ENCODE results near the gene BPIFB6.
"Not testable (repeated sequence)": the region's sequence is repeated elsewhere in the genome, so short reads cannot be mapped to it uniquely, and the experiment has no call there.

The BPIFB6 gene

GRCh38 chr20:33030569-33030968, 879 bp upstream of the BPIFB6 start:
- DNase-seq = no peak

DNA sequence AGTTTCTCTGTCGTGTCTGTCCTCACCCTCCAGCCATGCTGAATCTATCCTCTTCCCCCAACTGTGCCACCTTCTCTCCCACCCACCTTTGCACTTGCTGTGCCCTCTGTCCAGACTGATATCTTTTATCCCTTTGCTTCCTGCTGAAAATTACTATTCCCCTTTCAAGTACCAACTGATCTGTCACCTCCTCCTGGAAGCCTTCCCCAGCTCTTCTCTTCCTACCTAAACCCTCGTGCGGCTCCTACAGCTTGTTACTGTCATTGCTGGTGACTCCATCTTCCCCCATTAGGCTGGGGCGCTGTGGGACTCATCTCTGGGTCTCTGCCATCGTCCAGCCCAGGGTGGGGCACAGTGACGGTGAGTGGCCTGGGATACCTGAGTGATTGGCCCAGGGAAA, 1.1 kb downstream of the BPIFB6 start:
- DNase-seq = no peak

DNA sequence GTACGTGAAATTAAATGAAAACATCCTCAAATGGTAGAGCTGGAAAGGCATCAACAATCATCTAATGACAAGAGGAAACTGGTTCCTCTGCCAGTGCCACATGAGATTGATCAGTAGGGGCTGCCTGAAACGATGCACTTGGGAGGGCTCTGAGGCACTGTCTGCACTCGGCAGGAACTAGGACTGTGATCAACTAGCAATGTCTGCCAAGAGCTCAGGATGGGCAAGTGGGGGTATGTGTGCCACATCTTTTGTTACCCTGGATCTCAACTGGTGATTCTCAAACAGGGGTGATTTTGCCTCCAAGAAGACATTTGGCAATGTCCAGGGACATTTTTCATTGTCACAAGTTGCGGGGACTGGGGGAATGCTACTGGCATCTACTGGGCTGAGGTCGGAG, 1.9 kb downstream of the BPIFB6 start:
- DNase-seq = no peak

GRCh38 chr20:33034115-33034514, 2.7 kb downstream of the BPIFB6 start:
- DNase-seq = no peak

- DNase-seq = no peak
Measured at GRCh38 chr20:33034901-33035492, 3.5 kb downstream of the BPIFB6 start.

DNA sequence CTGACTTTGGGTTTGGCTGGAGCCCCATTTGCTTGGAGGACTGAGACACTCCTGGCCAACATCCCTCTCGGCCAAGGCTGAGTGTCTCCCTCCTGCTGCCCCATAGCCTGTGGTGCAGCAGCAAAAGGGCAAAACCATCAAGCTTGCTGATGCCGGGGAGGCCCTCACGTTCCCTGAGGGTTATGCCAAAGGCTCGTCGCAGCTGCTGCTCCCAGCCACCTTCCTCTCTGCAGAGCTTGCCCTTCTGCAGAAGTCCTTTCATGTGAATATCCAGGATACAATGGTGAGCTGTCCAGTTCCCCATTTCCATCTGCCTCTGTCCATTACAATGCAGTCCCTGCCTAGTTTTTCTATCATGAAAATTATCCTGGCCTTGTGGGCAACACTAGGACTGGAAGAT, 6.0 kb downstream of the BPIFB6 start:
- DNase-seq = no peak

DNA sequence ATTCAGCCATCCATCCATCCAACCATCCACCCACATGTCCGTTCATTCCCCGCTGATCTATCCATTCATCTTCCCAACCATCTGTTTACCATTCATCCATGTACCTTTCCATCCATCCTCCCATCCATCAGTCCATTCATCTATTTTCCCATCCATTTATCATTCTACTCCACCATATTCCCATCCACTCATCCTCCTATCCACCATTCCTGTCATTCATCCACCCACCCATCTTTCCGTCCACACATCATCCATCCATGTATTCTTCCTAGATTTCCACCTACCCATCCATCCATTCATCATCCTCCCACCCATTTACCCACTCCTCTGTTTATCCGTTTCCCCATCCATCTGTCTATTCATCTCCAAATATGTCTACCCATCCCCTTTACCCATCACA, 6.8 kb downstream of the BPIFB6 start:
- no peak for DNase-seq

- DNase-seq = no peak
Measured at GRCh38 chr20:33042430-33042829, 11.0 kb downstream of the BPIFB6 start.

- DNase-seq = no peak
Measured at GRCh38 chr20:33042983-33043730, 11.7 kb downstream of the BPIFB6 start.

DNA sequence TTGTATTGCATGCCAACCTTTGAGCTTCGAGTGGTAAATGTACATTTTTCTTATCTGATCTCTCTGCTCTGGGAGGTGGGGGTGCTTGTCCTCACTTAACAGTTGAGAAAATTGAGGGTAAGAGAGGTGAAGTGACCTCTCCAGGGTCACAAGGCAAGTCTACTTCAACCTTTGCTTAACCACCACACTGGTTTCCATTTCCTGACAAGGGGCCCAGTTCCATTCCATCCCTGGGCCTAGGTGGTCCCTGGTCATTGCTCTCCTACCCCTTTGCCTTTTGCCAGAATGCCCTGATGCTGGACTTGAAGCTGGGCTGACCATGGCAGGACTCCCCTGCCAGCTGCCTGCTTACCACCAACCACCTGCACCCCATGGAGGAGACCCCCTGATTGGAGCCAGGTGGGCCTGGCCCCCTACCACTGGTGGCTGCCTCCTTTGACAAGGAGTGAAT, 12.3 kb downstream of the BPIFB6 start:
- no peak for DNase-seq

- not testable (repeated sequence) for DNase-seq
Measured at GRCh38 chr20:33045129-33045721, 13.8 kb downstream of the BPIFB6 start.

GRCh38 chr20:33046412-33046811, 15.0 kb downstream of the BPIFB6 start:
- DNase-seq = no peak

GRCh38 chr20:33051333-33051732, 19.9 kb downstream of the BPIFB6 start:
- no peak for DNase-seq

GRCh38 chr20:33053291-33054106, 22.1 kb downstream of the BPIFB6 start, which contains the start of gene BPIFB3:
TSS of gene BPIFB3 (plus strand) at chr20:33053903. CDS start at chr20:33055436, 1,533 bp downstream.
- no peak for DNase-seq

DNA sequence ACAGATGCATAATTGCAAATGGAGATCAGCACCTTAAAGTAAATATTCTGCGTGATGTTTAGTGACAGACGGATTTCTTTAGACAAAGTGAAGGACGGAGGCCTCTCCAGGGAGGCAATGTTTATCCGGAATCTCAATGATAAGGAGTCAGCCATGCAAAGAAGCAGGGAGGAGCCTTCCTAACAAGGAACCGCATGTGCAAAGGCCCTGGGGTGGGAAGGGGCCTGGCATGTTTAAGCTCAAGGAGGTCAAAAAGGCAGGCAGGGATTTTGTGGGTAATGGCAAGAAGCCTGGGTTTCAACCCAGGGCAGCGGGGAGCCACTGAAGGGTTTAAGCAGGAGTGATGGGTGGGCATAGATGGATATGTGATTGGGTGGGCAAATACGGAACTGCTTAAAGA, 22.9 kb downstream of the BPIFB6 start:
- no peak for DNase-seq

- peak in 1 of 2 experiments; percentile 57 for DNase-seq
Measured at GRCh38 chr20:33054791-33055190, 23.3 kb downstream of the BPIFB6 start.

DNA sequence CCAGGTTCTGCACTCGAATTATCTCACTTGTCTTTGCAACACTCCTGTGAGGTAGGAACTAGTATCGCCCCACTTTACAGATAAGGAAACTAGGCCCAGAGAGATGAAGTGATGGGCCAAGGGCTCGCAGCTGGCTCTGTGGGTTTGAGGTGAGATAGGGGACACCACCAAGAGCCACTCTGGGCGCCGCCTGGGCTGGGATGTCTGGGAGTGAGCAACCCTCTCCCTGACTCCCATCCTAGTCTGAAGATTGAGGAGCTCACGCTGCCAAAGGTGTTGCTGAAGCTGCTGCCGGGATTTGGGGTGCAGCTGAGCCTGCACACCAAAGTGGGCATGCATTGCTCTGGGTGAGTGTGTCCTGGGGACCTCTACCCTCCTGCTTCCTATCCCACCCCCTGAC, 27.7 kb downstream of the BPIFB6 start:
- DNase-seq = no peak

DNA sequence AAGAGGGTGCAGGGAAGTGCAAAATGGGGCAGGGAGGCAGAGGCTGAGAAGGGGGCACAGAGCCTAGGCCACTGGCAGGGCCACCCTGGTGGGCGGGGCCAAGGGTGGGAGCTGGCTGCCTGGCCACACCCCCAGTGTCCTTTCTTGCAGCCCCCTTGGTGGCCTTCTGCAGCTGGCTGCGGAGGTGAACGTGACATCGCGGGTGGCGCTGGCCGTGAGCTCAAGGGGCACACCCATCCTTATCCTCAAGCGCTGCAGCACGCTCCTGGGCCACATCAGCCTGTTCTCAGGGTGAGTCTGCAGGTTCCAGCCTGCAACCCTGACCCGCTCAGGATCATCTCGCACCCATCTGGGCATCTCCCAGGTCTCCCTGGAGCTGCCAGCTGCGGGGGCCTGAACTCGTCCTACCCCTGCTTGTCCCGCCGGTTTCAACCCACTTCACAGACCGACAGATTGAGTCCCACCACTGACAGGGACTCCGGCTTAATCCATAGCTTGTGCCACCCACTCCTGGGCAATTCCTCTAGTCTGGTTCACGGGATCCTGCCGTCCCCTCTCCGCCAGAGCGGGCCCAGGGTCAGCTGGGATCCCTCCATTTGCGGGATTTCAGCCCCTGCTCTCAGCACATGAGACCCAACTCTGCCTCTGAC, 28.4 kb downstream of the BPIFB6 start:
- DNase-seq = no peak

GRCh38 chr20:33061658-33062028, 30.2 kb downstream of the BPIFB6 start:
- peak; percentile 48 to 69 for DNase-seq

GRCh38 chr20:33062105-33062824, 30.8 kb downstream of the BPIFB6 start:
- no peak for DNase-seq

GRCh38 chr20:33062825-33063149, 31.3 kb downstream of the BPIFB6 start:
- no peak for DNase-seq

DNA sequence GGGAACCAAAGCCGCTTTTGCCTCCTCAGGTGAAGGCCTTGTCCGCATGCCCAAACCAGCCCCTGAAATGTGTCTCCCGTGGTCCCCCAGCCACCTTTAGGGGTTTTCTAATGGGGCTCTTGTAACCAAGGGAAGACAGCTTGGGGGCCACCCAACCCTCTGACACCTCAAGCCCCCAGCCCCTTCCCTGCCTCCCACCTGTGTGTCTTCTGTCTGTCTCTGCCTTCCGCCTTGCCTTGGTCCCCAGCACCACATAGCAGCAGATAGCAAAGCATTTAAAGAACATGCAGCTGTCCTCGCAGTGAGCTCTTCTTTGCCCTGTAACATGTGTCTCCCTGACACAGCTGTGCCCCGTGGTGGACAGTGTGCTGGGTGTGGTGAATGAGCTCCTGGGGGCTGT, 31.8 kb downstream of the BPIFB6 start:
- no peak for DNase-seq
